ENCODE data around the gene LRP1.

LRP1 gene

DNA sequence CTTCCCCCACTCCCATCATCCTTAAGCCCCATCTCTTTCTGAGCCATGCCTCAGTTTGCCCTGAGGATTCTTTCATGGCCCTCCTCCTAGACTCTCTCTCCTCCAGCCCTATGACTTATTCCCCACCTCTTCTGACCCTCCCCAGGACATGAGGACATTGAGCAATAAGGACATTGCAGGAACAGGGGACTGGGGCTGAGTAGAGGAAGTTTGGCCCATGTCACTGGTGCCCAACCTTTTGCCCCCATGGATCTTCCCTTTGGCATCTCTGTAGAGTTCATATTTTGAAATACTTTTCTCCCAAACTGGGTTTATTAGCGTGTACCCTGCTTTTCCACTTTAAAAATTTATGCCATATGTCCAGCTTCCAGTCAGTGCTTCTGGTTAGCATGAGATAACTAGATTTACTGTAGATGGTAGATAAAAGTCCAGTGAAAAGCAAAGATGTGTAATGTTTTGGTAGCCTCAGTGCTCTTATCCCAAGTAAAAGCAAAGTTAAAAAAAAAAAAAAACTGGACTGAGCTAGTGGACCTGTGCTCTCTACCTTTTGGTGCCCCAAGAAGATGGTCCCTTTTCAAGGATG lies 25.2 kb downstream of the LRP1 start:
- peaks cover 0 to 92% (median 9%) of the 10 kb centered on the region in 11 experiments; a peak in 13 of 22 replicates for H3K36me3 ChIP-seq
- H3K4me2 ChIP-seq: peak overlapping the region in 7 of 11 experiments; percentile 41 to 98 (median 96); a peak in 13 of 22 replicates

DNA sequence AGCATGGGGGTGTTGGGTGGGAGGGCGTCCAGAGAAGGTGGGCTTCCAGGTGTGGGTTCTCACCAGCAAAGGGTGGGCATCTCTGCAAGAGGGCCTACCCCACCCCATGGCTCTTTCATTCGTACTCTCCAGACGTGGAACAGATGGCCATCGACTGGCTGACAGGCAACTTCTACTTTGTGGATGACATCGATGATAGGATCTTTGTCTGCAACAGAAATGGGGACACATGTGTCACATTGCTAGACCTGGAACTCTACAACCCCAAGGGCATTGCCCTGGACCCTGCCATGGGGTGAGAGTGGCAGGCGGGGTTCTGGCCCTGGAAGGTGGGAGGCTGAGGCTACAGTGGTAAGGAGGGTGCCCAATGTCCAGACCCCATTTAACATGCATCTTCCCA lies 25.8 kb downstream of the LRP1 start:
- Histone ChIP-seq H4K20me1 (no peaks in the 10 kb centered on the region; a peak in 1 of 22 replicates), H3K9me3 (replicated peaks in 1 of 11) (no peaks in the 10 kb centered on the region), H3K9ac (no peak overlapping the region; a peak in 1 of 22 replicates), H3K4me3 (0 out of 20 replicates have a peak overlapping the region, but pooled peaks of 1 of the 10 experiments have one; percentile 10), H3K4me2 (peak overlapping the region in 9 of 11 experiments; percentile 22 to 98 (median 96); a peak in 16 of 22 replicates), H3K27me3 (no peaks in the 10 kb centered on the region), H3K4me1 (peaks cover 42 to 100% (median 100%) of the 10 kb centered on the region in 10 experiments), H3K27ac (peak overlapping the region in 8 of 11 experiments; percentile 19 to 90 (median 61); a peak in 11 of 22 replicates), H3K36me3 (peaks cover 0 to 92% (median 9%) of the 10 kb centered on the region in 11 experiments; a peak in 13 of 22 replicates)
- TF ChIP-seq Cebpa-rat (IDR thresholded peaks at IDR 0.05): no peak

More for the DNA sequence above, 25.2 kb downstream of the LRP1 start:
- H3K9ac ChIP-seq: no peak overlapping the region; a peak in 1 of 22 replicates
- peak overlapping the region in 1 of 10 experiments; percentile 3; a peak in 1 of 20 replicates for H3K4me3 ChIP-seq
- peaks cover 42 to 100% (median 100%) of the 10 kb centered on the region in 10 experiments for H3K4me1 ChIP-seq
- no peaks in the 10 kb centered on the region; a peak in 2 of 22 replicates for H4K20me1 ChIP-seq
- H3K9me3 ChIP-seq (replicated peaks in 1 of 11): no peaks in the 10 kb centered on the region
- H3K27me3 ChIP-seq: no peaks in the 10 kb centered on the region
- peak overlapping the region in 7 of 11 experiments; percentile 10 to 91 (median 82); a peak in 13 of 22 replicates for H3K27ac ChIP-seq
- no peak for TF ChIP-seq Cebpa-rat (IDR thresholded peaks at IDR 0.05)

DNA sequence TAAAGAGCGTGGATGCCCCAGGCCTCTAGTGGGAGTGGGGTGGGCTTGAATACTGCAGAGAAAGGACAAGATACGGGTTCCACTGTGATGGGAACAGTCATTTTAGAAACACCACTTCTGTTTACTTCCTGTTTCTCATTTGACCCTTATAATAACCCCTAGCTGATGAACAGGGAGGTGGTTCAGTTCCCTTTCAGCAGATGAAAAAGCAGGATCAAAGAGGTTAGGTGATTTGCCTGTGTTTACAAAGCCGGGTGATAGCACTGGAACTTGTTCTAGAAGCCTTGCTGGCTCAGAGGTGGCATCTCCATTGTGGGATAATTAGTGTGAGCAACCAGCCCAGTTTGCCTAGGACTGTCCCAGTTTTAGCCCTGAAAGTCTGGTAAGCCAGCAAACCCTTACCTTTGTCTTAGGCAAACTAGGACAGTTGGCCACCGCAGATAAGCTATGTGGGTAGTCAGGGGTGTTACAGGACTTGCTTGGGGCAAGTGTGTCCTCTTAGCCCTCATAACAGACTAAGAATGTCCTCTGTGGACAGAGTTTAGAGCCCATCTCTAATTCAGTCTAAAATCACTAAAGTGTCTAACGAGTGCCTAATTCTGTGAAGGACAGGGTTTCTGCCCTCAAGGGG lies 26.6 kb downstream of the LRP1 start:
- no peak for TF ChIP-seq Cebpa-rat (IDR thresholded peaks at IDR 0.05)
- Histone ChIP-seq H3K27ac (peak overlapping the region in 9 of 11 experiments; percentile 1 to 90 (median 61); a peak in 14 of 22 replicates), H4K20me1 (no peaks in the 10 kb centered on the region; a peak in 1 of 22 replicates), H3K9me3 (replicated peaks in 1 of 11) (no peaks in the 10 kb centered on the region), H3K4me2 (peak overlapping the region; percentile 22 to 98 (median 94); a peak in 18 of 22 replicates), H3K27me3 (no peaks in the 10 kb centered on the region), H3K9ac (peak overlapping the region in 5 of 11 experiments; percentile 1 to 44 (median 15); a peak in 4 of 22 replicates), H3K4me3 (0 out of 20 replicates have a peak overlapping the region, but pooled peaks of 1 of the 10 experiments have one; percentile 10), H3K36me3 (peaks cover 0 to 92% (median 15%) of the 10 kb centered on the region in 11 experiments; a peak in 16 of 22 replicates), H3K4me1 (peaks cover 47 to 100% (median 100%) of the 10 kb centered on the region in 10 experiments)

DNA sequence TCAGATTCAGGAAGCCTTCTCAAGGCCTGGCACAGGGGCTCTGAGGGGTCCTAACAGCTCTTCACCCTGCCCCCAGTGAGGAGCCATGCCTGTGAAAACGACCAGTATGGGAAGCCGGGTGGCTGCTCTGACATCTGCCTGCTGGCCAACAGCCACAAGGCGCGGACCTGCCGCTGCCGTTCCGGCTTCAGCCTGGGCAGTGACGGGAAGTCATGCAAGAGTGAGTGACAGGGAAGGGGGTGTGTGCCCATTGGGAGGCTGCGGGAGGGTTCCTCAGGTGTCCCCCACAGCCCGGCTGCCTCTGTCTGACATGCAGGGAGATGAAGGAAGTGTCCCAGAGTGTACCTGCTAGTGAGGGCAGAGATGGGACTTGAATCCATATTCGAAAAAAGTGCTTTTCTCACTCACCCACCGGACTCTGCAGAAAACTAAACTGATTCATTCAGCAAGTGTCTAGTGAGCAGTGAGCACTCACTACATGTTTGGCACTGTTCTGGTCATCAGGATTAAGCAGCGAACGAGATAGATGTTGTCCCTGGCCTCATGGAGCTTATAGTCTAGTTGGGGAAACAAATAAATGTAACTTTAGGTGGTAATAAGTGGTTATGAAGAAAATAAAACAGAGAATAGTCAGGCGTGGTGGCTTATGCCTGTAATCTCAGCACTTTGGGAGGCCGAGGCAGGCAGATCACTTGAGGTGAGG lies 28.6 kb downstream of the LRP1 start:
- H3K9ac ChIP-seq: peak overlapping the region; percentile 24 to 69 (median 56); a peak in 18 of 22 replicates
- H3K9me3 ChIP-seq (replicated peaks in 1 of 11): no peaks in the 10 kb centered on the region
- peak overlapping the region; percentile 79 to 98 (median 94) for H3K4me2 ChIP-seq
- TF ChIP-seq Cebpa-rat (IDR thresholded peaks at IDR 0.05): no peak
- peaks cover 13 to 92% (median 34%) of the 10 kb centered on the region in 11 experiments; a peak in 19 of 22 replicates for H3K36me3 ChIP-seq
- peak overlapping the region; percentile 18 to 85 (median 72); a peak in 19 of 22 replicates for H3K27ac ChIP-seq
- peaks cover 47 to 100% (median 97%) of the 10 kb centered on the region in 10 experiments for H3K4me1 ChIP-seq
- H3K4me3 ChIP-seq: peak overlapping the region in 3 of 10 experiments; percentile 9 to 24 (median 22); a peak in 3 of 20 replicates
- no peaks in the 10 kb centered on the region for H3K27me3 ChIP-seq
- no peaks in the 10 kb centered on the region; a peak in 2 of 22 replicates for H4K20me1 ChIP-seq

DNA sequence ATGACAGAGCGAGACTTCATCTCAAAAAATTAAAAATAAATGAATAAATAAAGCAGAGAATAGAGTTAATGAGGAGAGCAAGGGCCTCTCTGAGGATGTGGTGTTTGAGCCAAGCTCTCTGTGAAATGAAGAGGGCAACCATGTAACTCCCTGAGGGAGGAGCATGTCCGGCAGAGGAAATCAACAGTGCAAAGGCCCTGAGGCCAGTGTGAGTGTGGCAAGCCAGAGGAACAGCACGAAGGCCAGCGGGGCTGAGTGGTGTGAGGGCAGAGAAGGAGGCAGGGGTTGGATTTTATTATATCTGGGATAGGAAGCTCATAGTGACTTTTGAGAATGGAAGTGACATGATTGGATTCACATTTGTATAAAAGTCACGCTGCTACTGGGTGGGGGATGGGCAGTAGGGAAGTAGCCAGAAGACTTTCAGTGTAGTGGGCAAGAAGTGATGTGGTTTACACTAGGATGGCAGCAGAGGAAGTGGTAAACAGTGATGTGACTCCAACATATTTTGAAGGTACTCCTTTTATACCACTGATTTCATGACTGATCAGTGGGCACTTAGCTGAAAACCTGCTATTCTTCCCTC lies 29.4 kb downstream of the LRP1 start:
- Histone ChIP-seq H3K27ac (peak overlapping the region; percentile 47 to 85 (median 72); a peak in 20 of 22 replicates), H3K9me3 (replicated peaks in 1 of 11) (no peaks in the 10 kb centered on the region)

DNA sequence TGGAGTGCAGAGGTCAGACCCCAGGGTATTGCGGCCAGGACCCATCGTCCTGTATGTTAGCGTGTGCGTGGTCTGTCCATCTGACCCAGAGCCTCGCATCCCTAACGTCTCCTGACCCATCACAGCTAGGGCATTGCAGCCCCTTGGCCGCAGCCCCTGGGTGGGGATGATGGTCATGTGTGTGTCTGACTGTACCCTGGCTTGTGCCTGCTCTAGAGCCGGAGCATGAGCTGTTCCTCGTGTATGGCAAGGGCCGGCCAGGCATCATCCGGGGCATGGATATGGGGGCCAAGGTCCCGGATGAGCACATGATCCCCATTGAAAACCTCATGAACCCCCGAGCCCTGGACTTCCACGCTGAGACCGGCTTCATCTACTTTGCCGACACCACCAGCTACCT lies 29.9 kb downstream of the LRP1 start:
- H3K27ac ChIP-seq: peak overlapping the region; percentile 47 to 85 (median 72); a peak in 20 of 22 replicates
- no peak for TF ChIP-seq Cebpa-rat (IDR thresholded peaks at IDR 0.05)
- peak overlapping the region; percentile 79 to 98 (median 94) for H3K4me2 ChIP-seq
- H3K27me3 ChIP-seq: no peaks in the 10 kb centered on the region
- peak overlapping the region in 6 of 10 experiments; percentile 2 to 40 (median 26); a peak in 10 of 20 replicates for H3K4me3 ChIP-seq
- H3K4me1 ChIP-seq: peaks cover 60 to 100% (median 97%) of the 10 kb centered on the region in 10 experiments
- peaks cover 14 to 95% (median 40%) of the 10 kb centered on the region in 11 experiments; a peak in 19 of 22 replicates for H3K36me3 ChIP-seq
- peak overlapping the region; percentile 27 to 69 (median 47); a peak in 17 of 22 replicates for H3K9ac ChIP-seq
- H3K9me3 ChIP-seq (replicated peaks in 1 of 11): no peaks in the 10 kb centered on the region
- no peaks in the 10 kb centered on the region; a peak in 2 of 22 replicates for H4K20me1 ChIP-seq

More for the DNA sequence above, 29.4 kb downstream of the LRP1 start:
- Histone ChIP-seq H3K4me3 (peak overlapping the region in 6 of 10 experiments; percentile 2 to 40 (median 26); a peak in 8 of 20 replicates), H3K4me1 (peaks cover 55 to 100% (median 97%) of the 10 kb centered on the region in 10 experiments), H4K20me1 (no peaks in the 10 kb centered on the region; a peak in 2 of 22 replicates), H3K4me2 (peak overlapping the region; percentile 79 to 98 (median 94)), H3K27me3 (no peaks in the 10 kb centered on the region), H3K36me3 (peaks cover 17 to 94% (median 40%) of the 10 kb centered on the region in 11 experiments; a peak in 19 of 22 replicates), H3K9ac (peak overlapping the region; percentile 27 to 69 (median 47); a peak in 15 of 22 replicates)
- no peak for TF ChIP-seq Cebpa-rat (IDR thresholded peaks at IDR 0.05)

DNA sequence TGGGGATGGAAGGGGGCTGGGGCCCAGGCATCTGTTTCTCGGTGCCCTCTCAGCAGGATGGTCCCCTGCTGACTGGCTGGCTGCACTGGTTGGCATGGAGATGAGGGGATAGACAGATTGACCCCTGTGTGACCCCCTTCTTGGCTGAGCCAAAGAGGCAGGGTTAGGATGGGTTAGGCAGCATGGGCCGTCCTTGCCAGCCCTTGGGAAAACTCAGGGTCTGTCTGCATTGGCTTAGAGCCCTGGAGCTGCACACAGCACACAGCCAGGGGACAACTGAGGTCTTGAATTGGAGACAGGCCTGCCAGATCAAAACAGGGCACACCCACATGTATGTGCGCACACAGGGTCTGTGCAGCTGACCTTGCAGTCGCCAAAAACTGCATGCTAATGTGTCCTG lies 30.4 kb downstream of the LRP1 start:
- Histone ChIP-seq H4K20me1 (no peaks in the 10 kb centered on the region; a peak in 2 of 22 replicates), H3K9me3 (replicated peaks in 1 of 11) (no peaks in the 10 kb centered on the region), H3K4me2 (peak overlapping the region; percentile 79 to 98 (median 94)), H3K9ac (peak overlapping the region in 8 of 11 experiments; percentile 7 to 69 (median 56); a peak in 12 of 22 replicates), H3K27ac (peak overlapping the region in 10 of 11 experiments; percentile 47 to 85 (median 72); a peak in 19 of 22 replicates), H3K36me3 (peaks cover 13 to 95% (median 40%) of the 10 kb centered on the region in 11 experiments; a peak in 19 of 22 replicates), H3K4me3 (peak overlapping the region in 5 of 10 experiments; percentile 2 to 40 (median 32); a peak in 6 of 20 replicates), H3K27me3 (no peaks in the 10 kb centered on the region), H3K4me1 (peaks cover 63 to 100% (median 95%) of the 10 kb centered on the region in 10 experiments)
- TF ChIP-seq Cebpa-rat (IDR thresholded peaks at IDR 0.05): no peak

All from BLaER1 treated with 17β-estradiol and CSF1 and Interleukin-3, amounts not matched to agents 10 nM and 100 nM (cell line).